Measurements from ENCODE around the gene ATP8A2.

DNA sequence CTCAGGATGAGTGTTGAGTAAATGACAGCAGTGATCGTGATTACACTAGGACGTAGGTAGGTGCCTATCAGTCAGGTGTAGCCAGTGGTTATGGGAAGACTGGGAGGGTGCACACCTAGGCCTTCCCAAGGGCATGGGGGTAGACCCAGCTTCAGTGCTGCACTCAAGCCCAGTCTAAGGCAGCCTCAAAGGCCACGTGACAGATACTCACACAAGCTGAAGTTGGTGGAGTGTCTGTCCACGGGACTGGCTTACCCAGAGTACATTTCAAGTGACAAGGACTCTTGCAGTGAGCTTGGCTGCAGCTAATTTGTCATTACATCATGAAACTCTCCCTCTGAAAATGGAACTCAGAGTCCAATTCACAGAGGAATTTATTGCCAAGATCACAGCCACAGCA lies 561.7 kb downstream of the ATP8A2 start:
- no peak for TF ChIP-seq POLR2A (IDR thresholded peaks at IDR 0.05; ENCODE audit: low read depth)
- TF ChIP-seq, protein P1, sequence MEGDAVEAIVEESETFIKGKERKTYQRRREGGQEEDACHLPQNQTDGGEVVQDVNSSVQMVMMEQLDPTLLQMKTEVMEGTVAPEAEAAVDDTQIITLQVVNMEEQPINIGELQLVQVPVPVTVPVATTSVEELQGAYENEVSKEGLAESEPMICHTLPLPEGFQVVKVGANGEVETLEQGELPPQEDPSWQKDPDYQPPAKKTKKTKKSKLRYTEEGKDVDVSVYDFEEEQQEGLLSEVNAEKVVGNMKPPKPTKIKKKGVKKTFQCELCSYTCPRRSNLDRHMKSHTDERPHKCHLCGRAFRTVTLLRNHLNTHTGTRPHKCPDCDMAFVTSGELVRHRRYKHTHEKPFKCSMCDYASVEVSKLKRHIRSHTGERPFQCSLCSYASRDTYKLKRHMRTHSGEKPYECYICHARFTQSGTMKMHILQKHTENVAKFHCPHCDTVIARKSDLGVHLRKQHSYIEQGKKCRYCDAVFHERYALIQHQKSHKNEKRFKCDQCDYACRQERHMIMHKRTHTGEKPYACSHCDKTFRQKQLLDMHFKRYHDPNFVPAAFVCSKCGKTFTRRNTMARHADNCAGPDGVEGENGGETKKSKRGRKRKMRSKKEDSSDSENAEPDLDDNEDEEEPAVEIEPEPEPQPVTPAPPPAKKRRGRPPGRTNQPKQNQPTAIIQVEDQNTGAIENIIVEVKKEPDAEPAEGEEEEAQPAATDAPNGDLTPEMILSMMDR (IDR thresholded peaks at IDR 0.05): no peak
- TF ChIP-seq POLR2AphosphoS5 (IDR thresholded peaks at IDR 0.05): no peak
